HuH-7 (cell line): Measurements from ENCODE around the gene EFCAB12.

Experiments used
- DNase-seq: peaks from one replicate; pipeline ENCODE4 v3.0.0; 2011; ENCODE audit warnings: low spot score

EFCAB12 gene

DNA sequence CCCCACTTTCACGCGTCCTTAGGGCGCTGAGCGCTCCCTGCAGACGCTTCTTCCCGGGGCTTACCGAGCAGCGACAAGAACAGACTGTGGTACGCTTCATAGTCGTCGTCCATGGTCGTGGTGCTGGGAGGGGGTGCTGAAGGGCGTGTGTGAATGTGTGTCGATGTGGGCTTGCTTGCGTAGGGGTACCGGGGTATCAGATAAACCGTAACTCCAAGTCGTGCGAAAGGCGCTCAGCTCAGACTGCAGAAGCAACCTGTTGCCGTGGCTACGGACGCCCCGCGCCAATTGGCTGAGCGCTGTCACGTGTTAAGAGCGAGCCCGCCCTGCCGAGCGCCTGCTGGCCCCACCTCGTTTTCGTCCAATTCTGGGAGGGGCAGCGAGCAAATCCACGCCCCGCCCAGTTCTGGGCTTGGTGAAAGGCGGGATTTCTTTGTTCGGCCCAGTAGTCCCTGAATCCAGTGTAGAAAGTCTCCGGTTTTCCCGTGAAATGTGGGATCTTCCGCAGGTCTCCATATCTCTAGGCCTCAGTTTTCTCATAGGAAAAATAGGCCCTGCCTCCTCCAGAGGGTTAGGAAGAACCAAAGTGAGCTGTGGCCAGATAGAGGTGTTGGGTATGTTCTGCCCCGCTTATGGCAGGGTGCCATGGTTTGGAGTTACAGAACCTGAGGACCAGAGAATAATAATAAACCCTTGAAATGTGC is at the start of gene EFCAB12:
Gene EFCAB12 (minus strand): TSS at position 261 of the 704 bp plus-strand sequence. CDS start 148 bp downstream, at position 113.
- peak; percentile 85 for DNase-seq

DNA sequence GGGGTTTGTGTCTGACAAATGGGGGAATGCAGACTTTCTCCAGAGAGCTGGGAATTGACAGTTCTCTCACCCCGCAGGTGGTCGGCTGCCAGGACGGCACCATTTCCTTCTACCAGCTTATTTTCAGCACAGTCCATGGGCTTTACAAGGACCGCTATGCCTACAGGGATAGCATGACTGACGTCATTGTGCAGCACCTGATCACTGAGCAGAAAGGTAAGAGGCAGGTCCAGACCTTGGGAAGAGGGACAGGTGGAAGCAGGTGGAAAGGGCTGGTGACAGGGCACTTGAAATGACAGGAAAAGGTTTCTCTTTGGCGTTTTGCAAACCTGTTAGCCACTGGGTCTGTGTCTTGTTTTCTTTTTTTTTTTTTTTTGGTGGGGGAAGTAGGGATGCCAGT is 48.1 kb upstream of the EFCAB12 start:
- DNase-seq: no peak

DNA sequence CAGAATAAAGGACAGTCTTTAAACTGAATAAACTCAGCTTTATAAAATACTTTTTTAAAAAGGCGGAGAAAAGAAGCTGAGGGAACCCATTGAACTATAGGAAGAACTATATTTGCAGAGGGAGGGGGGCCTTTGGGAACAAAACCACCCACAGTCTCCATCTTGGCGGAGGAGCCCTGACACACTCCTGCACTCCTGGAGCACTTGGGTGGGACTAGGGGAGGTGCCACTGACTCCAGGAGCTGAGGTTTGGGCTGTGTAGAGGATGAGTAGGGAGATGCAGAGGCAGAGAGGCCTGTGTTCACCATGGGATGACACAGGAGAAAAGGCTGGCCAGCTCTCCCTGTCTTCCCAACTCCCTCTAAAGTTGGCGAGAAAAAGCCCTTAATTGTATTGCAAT is 47.4 kb upstream of the EFCAB12 start:
- DNase-seq: no peak

DNA sequence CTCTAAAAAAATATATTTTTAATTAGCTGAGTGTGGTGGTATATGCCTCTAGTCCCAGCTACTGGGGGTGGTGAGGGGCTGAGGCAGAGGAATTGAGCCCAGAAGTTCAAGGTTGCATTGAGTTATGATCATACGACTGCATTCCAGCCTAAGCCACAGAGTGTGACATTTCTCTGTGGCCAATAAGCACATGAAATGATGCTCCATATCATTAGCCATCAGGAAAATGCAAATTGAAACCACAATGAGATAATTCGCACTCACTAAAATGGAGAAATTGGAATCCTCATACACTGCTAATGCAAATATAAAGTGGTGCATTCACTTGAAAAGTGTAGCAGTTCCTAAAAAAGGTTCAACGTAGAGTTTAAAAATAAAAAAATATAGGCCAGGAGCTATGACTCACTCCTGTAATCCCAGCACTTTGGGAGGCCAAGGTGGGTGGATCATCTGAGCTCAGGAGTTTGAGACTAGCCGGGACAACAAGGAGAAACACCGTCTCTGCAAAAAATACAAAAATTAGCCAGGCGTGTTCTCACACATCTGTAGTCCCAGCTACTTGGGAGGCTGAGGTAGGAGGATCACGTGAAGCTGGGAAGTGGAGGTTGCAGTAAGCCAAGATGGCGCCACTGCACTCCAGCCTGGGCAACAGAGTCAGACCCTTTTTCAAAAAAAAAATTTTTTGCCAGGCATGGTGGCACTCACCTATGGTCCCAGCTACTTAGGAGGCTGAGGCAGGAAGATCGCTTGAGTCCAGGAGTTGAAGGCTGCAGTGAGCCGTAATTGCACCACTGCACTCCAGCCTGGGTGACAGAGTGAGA is 46.8 kb upstream of the EFCAB12 start:
- no peak for DNase-seq

DNA sequence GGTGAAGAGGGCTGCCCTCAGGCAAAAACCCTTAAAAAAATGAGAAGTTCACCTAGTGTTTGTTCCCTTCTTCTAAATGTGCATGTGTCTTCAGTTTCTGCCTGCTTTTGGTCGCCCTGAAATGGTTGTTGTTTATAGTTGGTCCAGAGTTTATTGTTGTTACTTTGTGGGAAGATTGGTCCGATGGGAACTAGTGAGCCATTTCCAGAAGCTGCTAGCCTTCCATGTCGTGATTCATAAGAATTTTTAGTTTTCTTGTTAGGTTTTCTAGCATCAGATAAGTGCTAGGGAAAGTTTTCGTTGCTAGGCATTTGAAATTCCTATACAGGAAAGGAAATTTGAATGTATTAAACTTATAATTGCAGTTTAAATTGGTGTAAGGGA is 45.3 kb upstream of the EFCAB12 start:
- DNase-seq: no peak

DNA sequence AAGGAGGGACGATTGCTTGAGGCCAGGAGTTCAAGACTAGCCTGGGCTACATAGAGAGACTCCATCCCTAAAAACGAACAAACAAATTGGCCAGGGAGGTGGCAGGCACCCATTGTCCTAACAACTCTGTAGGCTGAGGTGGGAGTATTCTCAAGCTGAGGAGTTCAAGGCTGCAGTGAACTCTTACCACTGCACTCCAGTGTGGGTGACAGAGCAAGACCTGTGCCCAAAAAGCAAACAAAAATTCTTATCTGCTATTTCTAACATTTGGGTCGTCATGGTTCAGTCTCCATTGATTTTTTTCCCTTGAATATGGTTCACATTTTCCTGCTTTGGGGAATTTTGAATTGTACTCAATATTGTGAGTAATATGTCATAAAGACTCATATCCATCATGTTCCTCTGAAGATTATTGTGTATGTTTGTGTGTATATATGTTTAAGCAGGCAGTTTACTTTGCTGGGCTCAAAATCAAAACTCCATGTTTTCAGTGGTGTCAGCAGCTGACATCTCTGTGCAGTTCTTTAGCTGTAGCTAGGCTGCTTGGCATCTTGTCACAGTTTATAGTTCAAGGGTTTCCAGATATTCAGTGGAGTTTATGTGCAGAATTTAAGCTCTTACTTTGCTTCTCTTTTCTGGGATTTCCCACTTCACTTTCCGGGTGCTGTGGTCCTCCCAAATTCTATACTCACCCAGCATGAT is 44.8 kb upstream of the EFCAB12 start:
- no peak for DNase-seq

DNA sequence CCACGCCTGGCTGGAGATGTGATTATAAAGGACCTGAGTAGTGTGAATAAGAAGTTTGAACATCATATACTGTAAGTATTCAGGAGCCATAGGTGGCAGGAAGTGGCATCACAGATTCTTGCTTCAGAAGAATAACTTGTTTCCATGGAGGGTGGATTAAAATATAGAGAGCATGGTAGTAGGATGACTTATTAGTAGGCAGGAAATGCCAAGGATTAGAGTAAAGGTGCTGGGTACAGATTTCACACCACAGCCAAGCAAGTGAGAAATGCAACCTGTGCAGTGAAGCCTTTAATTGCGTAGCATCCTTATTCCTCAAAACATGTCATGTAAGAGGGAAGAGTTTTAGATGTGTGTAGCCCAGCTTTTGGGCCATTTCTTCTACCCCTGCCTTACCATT is 42.4 kb upstream of the EFCAB12 start:
- no peak for DNase-seq

DNA sequence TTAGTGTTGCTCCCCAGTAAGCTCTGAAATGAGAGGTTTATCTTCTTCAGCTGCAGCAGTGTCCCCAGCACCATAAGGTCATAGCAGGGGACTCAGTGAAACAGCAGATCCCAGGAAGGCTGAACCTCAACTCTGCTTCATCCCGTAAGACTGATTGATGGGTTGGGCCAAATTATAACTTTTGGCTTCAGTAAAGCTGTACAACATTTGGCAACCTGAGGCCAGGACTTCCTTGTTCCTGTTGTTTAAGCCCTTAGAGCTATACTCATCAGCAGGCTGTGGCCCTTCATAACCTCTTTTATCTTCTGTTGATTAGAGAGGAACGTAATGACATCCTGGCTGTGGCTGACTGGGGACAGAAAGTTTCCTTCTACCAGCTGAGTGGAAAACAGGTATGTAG is 40.6 kb upstream of the EFCAB12 start:
- DNase-seq: no peak

DNA sequence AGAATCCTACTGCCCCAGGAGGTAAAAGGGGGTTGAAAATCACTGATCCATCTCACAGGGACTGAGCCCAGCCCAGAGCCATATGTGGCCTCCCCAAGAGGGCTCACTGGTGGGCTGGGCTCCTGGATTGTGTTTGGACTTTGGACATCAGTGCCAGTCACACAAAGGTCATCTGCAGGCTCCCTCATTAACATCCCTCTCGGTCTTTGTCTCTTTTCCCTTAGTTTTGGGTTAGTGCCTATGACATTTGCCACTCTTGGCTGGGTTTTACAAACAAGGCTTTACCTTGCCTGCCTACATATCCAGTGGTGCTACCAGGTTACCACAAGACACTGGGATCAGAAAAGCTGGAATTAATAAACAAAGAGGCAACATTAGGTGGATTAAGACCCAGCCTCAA is 39.5 kb upstream of the EFCAB12 start:
- peak; percentile 37 for DNase-seq

DNA sequence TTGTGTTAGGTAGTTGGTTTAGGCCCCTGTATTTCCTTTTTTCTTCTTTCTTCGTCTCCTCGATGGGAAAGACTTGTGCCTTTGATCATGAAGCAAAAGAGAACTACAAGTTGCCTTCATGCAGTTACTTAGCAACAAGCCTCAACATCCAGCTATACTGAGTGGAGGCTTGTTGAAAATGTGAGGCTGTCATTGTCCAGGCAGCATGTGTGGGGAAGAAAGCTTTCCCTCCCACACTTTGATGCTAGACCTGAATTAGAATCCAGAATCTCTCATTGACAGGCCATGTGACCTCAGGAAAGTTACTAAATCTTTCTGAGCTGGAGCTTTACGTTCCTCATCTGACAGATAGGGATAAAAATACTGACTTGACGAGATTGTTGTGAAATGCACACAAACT is 35.3 kb upstream of the EFCAB12 start:
- DNase-seq: no peak

DNA sequence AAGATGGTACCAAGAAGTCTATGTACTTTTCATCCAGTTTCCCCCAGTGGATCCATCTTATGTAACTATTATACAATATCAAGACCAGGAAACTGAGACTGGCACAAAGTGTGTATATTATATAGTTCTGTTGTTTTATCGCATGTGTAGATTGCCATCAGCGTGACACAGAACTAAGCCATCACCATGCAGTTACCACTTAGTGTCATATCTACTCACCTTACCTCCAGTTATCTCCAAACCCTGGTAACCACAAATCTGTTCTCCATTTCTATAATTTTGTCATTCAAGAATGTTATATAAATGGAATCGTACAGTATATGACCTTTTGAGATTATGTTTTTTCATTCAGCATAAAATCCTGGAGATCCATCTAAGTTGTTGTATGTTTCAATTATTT is 34.7 kb upstream of the EFCAB12 start:
- no peak for DNase-seq

DNA sequence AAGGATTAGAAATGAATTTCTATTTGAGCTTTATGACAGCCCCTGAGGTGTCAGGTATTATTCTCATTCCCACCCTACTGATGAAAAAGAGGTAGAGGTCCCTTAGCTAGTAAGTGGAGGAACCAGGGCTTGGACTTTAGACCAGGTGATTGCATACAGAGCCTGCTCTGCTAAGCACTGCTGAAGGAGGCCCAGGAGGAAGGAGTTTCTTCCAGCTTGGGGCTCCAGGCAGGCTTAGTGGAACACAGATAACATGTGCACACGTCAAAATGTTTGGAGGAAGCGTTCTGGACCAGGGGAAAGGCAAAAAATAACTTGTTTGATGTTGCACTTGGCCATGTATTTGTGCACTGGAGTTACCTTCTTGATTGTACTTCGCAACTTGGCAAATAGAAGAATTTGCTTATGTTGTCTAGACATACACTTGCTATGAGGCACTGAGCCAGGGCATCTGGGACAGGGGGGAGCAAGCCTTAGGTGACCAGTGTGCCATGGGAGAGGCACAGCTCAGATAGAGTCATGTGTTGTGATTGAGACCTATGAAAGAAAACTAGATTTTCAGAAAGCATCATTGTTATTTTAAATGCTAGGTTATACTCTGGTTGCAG is 34.0 kb upstream of the EFCAB12 start:
- DNase-seq: peak; percentile 32

DNA sequence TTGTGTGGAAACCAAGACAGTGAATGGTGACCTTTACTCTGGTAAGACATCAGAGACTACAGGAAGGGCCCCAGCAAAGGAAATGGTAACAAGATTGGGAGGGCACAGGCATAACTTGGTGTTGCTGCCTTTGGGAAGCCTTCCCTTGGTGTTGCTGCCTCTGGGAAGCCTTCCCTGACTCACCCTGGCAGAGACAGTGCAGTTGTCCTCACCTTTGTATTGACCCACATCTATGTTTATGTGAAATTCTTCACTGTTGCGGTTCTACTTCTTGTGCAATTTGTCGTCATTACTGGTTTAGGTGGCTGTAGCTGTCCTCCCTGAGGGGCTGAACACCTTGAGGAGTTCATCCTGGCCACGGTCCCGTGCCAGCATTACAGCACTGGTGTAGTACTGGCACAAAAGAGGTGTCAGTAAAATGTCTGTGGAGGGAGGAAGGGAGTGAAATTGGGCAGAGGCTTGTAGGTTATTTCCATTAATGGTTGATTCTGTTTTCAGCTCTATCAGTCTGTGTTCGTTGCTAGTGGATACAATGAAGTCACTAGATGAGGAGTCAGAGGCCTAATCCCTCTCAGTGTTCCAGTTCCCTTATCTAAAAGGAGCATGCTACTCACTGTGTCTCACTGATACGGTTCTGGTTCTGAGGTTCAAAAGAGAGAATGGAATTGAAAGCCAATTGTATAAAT is 33.2 kb upstream of the EFCAB12 start:
- no peak for DNase-seq

DNA sequence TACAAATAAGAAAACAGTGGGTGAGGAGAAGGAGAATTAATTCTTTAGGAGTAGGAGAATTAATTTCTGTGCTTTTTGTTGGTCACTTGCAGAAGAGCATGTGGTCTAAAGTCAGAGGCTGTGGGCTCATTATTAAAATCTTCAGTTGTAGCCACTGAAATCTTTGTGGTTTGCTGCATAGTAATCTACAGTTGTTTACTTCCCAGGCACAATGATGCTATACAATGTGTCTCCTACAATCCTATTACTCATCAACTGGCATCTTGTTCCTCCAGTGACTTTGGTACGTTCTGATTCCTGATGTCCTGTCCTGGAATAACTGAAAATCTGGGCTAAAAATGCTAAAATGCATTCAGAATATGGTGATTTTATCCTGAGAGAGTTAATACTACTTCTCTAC is 32.6 kb upstream of the EFCAB12 start:
- no peak for DNase-seq

DNA sequence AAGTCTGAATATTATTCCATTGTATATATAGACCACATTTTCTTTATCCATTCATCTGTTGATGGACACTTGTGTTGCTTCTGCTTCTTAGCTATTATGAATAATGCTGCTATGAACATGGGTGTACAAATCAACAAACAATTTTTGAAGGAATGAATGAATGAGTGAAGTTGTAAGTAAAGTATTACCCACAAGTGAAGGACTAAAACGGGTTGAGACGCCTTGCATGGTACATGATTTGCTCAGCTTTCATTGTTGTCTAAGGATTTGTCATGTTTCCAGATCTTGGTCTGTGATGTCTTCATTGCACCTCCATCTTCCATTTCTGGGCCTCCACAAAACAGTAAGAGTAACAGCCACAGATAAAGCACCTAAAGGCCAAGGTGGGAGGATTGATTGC is 32.1 kb upstream of the EFCAB12 start:
- no peak for DNase-seq

DNA sequence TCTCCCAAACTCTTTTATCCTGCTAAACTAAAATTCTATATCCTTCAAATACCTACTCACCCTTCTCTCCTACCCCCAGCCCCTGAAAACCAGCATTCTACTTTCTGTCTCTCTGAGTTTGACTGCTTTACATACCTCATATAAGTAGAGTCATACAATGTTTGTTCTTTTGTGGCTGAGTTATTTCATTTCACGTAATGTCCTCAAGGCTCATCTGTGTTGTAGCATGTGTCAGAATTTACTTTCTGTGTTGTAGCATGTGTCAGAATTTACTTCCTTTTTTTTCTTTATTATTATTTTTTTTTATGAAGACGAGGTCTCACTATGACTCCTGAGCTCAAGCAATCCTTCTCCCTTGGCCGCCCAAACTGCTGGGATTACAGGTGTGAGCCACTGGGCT is 31.7 kb upstream of the EFCAB12 start:
- no peak for DNase-seq

DNA sequence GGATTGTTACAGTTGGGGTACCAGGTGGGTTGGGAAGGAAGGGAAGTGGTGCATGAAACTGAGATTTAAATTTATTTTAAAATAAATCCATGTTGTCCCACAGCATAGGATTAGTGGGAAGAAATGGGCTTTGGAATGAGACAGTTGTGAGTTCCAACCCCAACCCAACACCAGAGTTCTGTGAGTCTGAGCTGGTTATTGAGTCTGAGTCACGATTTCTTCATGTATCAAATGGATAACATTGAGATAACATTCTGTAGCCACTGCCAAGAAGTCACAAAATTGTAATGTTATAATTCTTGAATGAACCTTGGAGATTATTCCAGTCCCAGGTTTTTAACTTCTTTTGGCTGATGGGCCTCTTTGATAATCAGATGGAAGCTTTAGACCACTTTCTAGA is 25.3 kb upstream of the EFCAB12 start:
- no peak for DNase-seq

DNA sequence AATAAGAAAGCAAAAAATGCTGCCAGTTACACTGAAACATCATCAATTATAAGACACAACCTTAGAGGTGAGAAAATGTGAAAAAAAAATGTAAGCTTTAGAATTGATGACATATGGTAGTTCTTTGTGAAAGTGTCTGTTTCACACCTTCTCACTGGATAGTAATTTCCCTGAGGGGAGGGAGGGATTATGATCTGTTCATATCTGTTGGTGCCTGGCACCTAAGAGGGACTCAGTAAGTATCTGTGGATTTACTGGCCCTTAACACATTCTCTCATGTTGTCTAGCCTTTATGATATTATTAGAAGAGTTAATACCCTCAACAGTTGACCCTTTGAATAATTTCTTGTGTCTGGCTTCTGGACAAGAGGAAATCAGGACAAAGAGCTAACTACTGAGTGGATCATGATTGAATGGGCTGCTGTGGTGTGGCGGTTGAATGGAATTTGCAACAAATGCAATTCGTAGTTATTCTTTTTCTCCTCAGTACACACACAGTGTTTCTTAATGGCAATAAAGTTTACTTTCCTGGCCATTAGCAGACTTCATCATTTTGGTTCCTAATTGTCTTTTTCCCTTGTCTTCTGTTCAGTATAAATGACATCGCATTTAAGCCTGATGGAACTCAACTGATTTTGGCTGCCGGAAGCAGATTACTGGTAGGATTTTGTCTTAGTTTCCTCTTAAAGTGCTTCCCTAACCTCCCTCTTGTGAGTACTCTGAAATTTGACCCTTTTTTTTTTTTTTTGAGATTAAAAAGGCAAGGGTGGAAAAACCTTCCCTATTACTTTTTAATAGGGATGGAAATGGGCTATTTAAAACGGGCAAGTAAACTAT is 21.1 kb upstream of the EFCAB12 start:
- DNase-seq: no peak

DNA sequence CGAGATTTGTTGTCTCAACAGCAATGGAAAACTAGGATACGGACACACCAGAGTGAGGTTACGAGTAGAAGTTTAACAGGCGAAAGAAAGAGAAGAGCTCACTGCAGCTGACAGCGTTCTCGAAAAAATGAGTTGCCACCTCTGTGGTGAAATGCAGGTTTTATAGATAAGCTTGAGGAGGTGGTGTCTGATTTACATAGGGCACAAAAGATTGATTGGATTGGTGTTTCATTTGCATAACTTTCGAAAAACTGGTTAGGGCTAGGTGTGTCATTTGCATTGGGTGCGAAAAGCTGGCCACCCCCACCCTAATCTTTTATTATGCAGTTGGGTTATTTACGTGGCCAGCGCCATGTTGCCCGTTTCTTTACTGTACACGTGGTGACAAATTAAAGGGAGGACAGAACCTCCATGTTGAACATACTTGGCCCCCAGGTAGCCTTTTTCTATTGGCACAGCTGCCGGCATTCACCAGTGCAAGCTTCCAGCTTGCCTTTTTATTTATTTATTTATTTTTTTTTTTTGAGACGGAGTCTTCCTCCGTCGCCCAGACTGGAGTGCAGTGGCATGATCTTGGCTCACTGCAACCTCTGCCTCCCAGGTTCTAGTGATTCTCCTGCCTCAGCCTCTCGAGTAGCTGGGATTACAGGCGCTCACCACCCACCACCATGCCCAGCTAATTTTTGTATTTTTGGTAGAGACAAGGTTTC is 19.9 kb upstream of the EFCAB12 start:
- no peak for DNase-seq

DNA sequence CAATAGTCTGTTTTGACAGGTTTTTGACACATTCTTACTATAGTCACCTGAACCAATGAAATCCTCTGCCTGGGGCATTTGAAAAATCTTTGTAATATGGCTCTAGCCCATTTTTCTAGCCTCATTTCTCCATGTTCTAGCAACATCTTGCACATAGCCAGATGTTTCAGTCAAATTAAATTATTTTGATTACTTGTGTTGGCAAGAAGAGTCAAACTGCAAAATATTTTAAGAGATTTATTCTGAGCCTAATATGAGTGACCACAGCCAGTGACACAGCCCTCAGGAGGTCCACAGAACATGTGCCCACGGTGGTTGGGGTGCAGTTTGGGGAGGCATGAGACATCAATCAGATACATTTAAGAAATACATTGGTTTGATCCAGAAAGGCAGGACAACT is 18.5 kb upstream of the EFCAB12 start:
- DNase-seq: no peak

DNA sequence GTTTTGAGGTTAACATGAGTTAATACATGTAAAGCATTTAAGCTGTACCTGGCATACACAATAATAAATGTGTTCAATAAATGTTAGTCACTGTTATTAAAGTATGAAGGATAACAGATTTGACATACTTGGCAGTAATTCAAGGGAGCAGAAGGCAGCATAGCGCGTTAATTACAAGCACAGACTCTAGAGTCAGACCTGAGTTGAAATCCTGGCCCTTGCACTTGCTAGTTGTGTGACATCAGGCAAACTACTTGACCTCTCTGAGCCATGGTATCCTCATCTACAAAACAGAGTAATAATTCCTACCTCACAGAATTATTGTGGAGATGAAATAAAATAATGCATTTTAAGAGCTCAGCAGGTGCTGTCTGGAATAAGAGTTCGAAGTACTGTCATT is 17.0 kb upstream of the EFCAB12 start:
- no peak for DNase-seq
